ENCODE data around the gene ARHGEF2.

ARHGEF2 gene

DNA sequence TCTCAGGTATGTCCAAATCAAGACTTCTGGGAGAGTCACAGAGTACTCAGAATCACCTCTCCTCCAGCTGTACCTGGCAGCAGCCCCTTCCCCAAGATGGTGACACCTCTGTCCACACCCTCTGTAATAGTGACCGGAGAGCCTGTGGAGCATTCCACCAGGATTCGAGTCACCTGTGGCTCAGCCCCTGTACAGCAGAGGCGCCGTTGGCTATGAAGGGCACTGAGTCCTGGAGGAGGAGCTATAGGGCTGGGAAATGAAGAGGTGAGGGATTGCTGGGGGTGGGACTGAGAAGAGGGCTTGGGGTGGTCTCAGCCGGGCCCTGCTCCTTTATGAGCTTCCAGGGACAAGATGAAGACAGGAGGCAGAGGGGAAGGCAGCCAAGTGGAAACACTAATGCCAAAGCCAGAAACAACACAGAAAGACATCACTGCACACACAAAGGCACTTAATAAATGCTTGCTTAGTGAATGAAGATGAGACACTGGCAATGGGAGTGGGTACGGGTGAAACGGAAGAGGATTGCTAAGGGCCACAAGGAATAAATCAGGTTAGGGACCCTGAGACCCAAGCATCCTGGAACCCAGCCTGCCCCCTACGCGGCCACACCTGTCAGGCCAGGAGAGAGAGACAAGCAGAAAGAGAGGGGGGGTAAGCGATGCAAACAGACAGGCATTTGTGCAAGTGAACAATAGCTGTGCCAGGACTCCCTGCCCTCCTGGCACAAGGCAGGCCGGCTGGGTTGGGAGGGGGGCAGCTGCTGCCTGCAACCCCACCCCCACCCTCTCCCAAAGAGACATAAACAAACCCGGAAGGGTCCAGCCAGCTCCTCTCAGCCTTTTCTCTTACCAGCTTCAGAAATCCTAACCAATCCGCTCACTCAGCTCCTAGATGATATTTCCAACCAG, 3.9 kb downstream of the ARHGEF2 start:
- peak overlapping the region; percentile 96 for H3K4me3 ChIP-seq
- H3K27me3 ChIP-seq: no peaks in the 10 kb centered on the region
- peaks cover 67% of the 10 kb centered on the region for H3K4me1 ChIP-seq

DNA sequence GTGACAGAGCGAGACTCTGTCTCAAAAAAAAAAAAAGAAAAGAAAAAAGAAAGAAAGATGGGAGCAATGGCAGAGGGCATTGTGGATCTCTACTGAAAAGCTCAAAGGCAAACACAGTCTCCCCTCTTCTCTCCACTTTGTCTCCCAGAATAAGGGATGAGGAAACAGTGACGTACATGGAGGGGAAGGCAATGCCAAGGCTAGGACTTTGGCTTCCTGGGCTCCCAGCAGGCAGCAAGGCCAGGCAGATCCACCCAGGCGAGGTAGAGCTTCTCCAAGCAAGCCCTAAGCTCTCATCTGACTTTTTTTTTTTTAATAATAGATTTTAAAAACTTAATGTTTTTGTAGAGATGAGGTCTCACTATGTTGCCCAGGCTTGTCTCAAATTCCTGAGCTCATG, 4.6 kb downstream of the ARHGEF2 start:
- Histone ChIP-seq H3K4me2 (peak overlapping the region; percentile 100), H3K36me3 (peaks cover 50% of the 10 kb centered on the region), H3K27ac (peak overlapping the region; percentile 99), H3K27me3 (no peaks in the 10 kb centered on the region), H3K9me3 (no peaks in the 10 kb centered on the region), H3K4me3 (peak overlapping the region; percentile 96), H3K4me1 (peaks cover 68% of the 10 kb centered on the region), H4K20me1 (peaks cover 78% of the 10 kb centered on the region), H3K9ac (peak overlapping the region; percentile 99)
- no peak for TF ChIP-seq Cebpa-rat (IDR thresholded peaks at IDR 0.05)

More for the DNA sequence above, 3.9 kb downstream of the ARHGEF2 start:
- H3K4me2 ChIP-seq: peak overlapping the region; percentile 100
- peak overlapping the region; percentile 99 for H3K9ac ChIP-seq
- no peaks in the 10 kb centered on the region for H3K9me3 ChIP-seq
- H3K27ac ChIP-seq: peak overlapping the region; percentile 99
- peaks cover 71% of the 10 kb centered on the region for H4K20me1 ChIP-seq
- peaks cover 43% of the 10 kb centered on the region for H3K36me3 ChIP-seq
- TF ChIP-seq Cebpa-rat (IDR thresholded peaks at IDR 0.05): no peak

DNA sequence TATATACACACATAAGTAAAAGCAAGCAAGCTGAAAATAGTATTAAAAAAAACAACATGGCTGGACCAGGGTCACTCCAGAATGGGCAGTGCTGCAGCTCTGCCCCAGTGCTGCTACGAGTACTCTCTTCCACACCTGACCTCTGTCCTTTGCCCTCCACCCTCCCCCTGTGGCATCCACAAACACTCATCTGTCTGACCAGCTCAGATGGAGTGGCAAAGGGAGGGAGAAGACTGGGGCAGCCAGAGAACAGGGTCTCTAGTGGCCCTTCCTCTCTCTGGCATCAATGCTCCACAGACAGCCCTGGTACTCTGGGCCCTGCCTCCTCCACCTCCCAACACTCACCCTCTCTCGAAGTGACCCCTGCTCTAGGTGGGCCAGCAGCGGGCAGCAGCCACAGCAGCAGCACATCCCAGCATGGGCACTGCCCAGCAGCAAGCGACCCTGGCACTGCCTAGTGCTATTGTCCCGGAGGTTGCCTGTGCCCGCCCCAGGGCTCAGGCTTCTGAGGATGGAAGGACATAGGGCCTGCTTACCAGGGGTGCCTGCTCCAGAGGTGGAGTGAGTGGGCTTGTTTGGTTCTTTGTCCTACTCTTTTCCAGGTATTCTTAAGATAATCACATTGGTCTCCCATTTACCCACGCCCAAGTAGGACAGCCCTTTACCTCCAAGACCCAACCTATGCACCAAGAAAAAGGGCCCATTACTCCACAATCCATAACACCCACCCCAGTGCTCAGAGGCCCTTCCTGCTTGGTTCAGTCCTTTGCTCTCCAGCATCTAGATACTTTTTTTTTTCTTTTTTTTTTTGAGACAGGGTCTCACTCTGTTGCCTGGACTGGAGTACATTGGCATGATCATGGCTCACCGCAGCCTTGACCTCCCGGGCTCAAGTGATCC, 6.2 kb downstream of the ARHGEF2 start:
- Histone ChIP-seq H3K36me3 (peaks cover 66% of the 10 kb centered on the region), H3K9ac (peak overlapping the region; percentile 72), H3K4me1 (peaks cover 83% of the 10 kb centered on the region), H3K27me3 (no peaks in the 10 kb centered on the region), H3K4me2 (peak overlapping the region; percentile 100), H3K9me3 (no peaks in the 10 kb centered on the region), H3K4me3 (peak overlapping the region; percentile 47; the same call in 1 of the 2 replicates), H4K20me1 (peaks cover 94% of the 10 kb centered on the region), H3K27ac (peak overlapping the region; percentile 99)
- TF ChIP-seq Cebpa-rat (IDR thresholded peaks at IDR 0.05): no peak

DNA sequence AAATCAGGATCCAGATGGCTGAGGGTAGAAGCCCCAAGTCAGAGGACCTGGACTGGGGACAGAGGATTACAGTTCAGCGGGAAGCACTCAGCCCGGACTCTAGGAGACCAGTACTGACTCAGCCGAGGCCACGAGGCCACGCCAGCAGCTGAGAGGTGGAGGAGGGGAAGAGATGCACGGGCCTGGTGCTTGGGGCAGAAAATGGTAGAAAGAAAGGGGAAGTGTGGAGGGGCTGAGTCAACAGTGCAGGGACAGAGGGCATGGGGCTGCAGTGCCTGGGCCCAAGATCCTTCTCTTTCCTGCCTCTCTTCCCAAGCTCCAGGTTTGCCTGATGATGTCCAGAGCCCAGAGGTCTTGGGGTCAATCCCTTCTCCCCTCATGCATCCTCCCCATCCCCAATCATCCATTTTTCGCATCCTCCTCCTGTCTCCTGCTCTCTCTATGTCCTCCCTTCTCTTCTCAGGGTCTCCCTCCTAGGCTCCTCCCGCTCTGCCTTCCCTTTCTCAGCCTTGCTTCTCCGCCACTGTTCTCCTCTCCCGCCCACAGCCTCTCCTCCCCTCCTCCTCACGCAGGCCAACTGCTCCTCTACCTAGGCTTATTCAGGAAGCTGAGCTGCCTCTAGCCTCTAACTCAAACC, 7.7 kb downstream of the ARHGEF2 start:
- H3K27me3 ChIP-seq: no peaks in the 10 kb centered on the region
- H3K4me3 ChIP-seq: peak overlapping the region; percentile 47; the same call in 1 of the 2 replicates
- H3K9me3 ChIP-seq: no peaks in the 10 kb centered on the region
- H3K4me1 ChIP-seq: peaks cover 98% of the 10 kb centered on the region
- H3K4me2 ChIP-seq: peak overlapping the region; percentile 100
- peaks cover 100% of the 10 kb centered on the region for H4K20me1 ChIP-seq
- peak overlapping the region; percentile 99 for H3K27ac ChIP-seq
- H3K36me3 ChIP-seq: peaks cover 81% of the 10 kb centered on the region
- peak overlapping the region; percentile 72 for H3K9ac ChIP-seq
- no peak for TF ChIP-seq Cebpa-rat (IDR thresholded peaks at IDR 0.05)

DNA sequence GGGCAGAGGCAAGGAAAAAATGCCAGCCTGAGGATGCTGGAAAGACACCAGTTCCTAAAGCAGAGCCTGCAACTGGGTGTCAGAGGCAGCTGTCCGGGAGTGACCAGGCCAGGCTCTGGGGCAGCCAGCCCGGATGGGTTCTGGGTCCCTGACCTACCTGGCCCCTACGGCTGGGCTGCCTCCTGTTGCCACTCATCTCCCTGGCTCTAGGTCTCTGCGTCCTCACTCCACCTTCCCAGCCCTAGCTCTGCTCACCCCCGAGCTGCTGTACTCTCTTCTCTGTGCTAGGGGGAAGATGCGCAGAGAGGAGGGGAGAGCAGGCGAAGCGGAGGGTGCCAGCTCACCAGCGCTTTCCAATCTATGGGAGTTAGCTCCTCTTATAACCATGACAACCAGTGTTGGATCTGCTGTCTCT, 9.0 kb downstream of the ARHGEF2 start:
- peaks cover 85% of the 10 kb centered on the region for H3K36me3 ChIP-seq
- TF ChIP-seq Cebpa-rat (IDR thresholded peaks at IDR 0.05): no peak
- H3K4me2 ChIP-seq: peak overlapping the region; percentile 100
- peaks cover 100% of the 10 kb centered on the region for H4K20me1 ChIP-seq
- H3K27me3 ChIP-seq: no peaks in the 10 kb centered on the region
- peak overlapping the region; percentile 51; the same call in 1 of the 2 replicates for H3K4me3 ChIP-seq
- peaks cover 100% of the 10 kb centered on the region for H3K4me1 ChIP-seq
- H3K9ac ChIP-seq: peak overlapping the region; percentile 72
- no peaks in the 10 kb centered on the region for H3K9me3 ChIP-seq
- H3K27ac ChIP-seq: peak overlapping the region; percentile 99

DNA sequence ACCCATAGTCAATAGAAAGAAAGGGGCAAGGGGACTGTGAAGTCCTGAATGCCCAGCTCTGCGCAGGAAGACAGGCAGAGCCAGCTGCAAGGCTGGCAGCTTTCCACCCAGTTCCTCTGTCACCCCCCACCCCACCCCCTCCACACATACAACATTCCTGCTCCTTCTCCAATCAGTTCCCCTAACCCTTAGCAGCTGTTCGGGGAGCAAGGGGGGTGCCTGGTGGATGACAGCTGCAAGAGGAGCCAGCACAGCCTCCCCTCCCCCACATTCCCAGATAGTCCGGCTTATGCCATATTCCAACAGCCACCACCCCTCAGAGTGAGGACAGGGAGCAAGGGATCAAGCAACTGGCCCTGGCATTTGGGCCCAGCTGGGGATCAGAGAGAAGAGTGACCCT, 9.7 kb downstream of the ARHGEF2 start:
- Histone ChIP-seq H3K4me1 (peaks cover 99% of the 10 kb centered on the region), H3K9ac (peak overlapping the region; percentile 72), H4K20me1 (peaks cover 99% of the 10 kb centered on the region), H3K27ac (peak overlapping the region; percentile 99), H3K4me2 (peak overlapping the region; percentile 100), H3K36me3 (peaks cover 83% of the 10 kb centered on the region), H3K4me3 (peak overlapping the region; percentile 51), H3K27me3 (no peaks in the 10 kb centered on the region), H3K9me3 (no peaks in the 10 kb centered on the region)
- TF ChIP-seq Cebpa-rat (IDR thresholded peaks at IDR 0.05): no peak

DNA sequence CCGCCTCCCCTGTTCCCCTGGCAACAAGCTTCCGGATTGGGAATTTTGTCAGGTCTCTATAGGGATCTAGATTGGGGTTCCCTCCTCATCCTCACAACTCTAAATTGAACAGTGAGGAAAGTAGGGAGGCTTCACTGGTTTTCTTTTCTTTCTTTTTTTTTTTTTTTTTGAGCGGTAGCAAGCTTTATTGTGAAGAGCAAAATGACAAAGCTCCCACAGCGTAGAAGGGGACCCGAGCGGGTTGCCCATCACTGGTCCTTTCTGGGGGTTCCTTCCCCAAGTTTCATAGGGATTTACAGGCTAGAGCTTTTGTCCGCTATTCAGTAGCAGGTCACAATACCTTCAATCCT, 10.3 kb downstream of the ARHGEF2 start:
- no peaks in the 10 kb centered on the region for H3K27me3 ChIP-seq
- H3K36me3 ChIP-seq: peaks cover 85% of the 10 kb centered on the region
- peaks cover 99% of the 10 kb centered on the region for H4K20me1 ChIP-seq
- peak overlapping the region; percentile 100 for H3K4me2 ChIP-seq
- TF ChIP-seq Cebpa-rat (IDR thresholded peaks at IDR 0.05): no peak
- H3K9ac ChIP-seq: peak overlapping the region; percentile 72
- peak overlapping the region; percentile 99 for H3K27ac ChIP-seq
- H3K4me1 ChIP-seq: peaks cover 99% of the 10 kb centered on the region
- H3K4me3 ChIP-seq: peak overlapping the region; percentile 51
- no peaks in the 10 kb centered on the region for H3K9me3 ChIP-seq

DNA sequence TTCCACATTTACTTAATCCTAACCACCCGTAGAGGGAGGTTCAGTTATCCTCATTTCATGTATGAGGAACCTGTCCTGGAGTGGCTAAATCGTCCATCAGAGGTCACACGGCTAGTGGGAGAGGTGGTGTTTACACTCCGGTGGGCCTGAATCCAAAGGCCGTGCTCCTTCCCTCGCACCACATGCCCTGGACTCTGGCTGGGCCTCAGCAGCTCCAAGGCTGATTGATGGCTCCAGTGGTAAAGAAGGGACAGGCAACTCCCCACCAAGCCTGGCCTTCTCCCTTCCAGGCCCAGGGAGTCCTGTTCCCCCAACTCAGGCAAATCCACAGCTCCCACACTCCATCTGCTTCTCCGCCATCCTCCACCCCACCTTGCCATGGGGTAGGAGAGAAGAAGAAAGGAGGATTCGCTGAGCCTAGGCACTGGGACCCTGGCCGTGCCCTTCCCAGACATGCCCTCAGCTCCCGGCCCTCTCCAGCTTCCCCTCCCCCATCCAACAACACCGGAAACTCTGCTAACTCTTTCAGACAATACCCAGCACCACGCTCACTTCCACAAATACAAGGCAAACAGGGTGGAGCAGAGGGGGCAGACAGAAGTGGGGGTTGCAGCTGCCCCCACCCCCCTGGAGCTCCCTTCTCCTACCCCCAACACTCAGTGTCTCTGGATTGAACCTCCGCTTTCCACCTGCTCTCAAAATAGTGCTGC, 10.9 kb downstream of the ARHGEF2 start:
- Histone ChIP-seq H3K27me3 (no peaks in the 10 kb centered on the region), H3K9me3 (no peaks in the 10 kb centered on the region), H3K36me3 (peaks cover 85% of the 10 kb centered on the region), H3K27ac (peak overlapping the region; percentile 99), H3K4me3 (peak overlapping the region; percentile 51), H3K4me2 (peak overlapping the region; percentile 100), H4K20me1 (peaks cover 99% of the 10 kb centered on the region), H3K4me1 (peaks cover 99% of the 10 kb centered on the region), H3K9ac (peak overlapping the region; percentile 72)
- no peak for TF ChIP-seq Cebpa-rat (IDR thresholded peaks at IDR 0.05)

DNA sequence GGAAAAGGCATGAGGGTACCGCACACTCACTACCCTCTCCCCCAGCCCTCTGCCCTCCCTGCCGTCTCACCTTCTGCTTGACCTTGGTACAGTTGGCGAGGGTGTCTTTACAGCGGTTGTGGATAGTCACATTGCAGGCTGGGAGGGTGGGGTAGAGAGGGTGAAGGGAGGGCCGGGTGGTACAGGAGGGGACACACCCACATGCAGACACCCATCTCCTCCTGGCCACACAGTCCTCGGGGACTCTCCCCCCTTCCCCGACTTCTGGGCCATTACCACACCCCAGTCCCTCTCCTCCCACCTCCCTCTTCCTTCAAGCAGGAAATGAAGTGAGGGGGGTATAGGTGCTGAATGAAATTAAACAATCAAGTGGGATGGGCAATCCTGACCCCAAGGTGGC, 11.6 kb downstream of the ARHGEF2 start:
- no peaks in the 10 kb centered on the region for H3K27me3 ChIP-seq
- peak overlapping the region; percentile 100 for H3K4me2 ChIP-seq
- H3K36me3 ChIP-seq: peaks cover 86% of the 10 kb centered on the region
- peak overlapping the region; percentile 99 for H3K27ac ChIP-seq
- H4K20me1 ChIP-seq: peaks cover 99% of the 10 kb centered on the region
- H3K4me1 ChIP-seq: peaks cover 99% of the 10 kb centered on the region
- peak overlapping the region; percentile 51 for H3K4me3 ChIP-seq
- no peak for TF ChIP-seq Cebpa-rat (IDR thresholded peaks at IDR 0.05)
- H3K9me3 ChIP-seq: no peaks in the 10 kb centered on the region
- H3K9ac ChIP-seq: peak overlapping the region; percentile 72

Data from BLaER1 (cell line).